ENCODE measurements around the gene PAX7. TPM values are rescaled to one million over a fixed set of nuclear protein-coding genes. Genes with fewer than 3 reads are reported as not detected.

Gene PAX7
- total RNA-seq, 1 donor from 2014 or later, result not detected

- DNase-seq, result no peak
- intact Hi-C loops (cut with DNase I), result no loop called here
- no peak for ATAC-seq (ENCODE audit: poor library complexity)
These were observed 19.2 kb downstream of the PAX7 start for GRCh38 chr1:18649693-18650370.

DNA sequence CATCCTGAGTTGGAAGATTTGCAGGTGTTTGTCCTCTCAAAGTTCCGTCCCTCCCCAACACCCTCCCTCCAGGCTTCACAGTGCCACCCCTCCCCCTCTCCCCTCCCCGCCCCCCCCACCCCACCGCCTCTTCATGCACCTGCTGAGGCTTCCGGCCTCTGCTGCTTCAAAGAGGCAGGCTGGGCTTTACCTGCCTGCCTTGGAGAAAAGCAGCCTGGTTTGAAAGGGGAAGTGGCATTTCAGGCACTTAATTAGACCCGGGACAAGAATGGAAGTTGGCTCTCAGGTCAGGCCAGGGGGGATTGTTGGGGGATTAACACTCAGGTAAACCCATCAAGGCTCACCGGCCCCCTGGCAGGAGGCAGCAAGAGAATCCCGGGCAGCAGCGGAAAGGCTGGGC is 21.1 kb downstream of the PAX7 start:
- ATAC-seq (ENCODE audit: poor library complexity), result no peak
- intact Hi-C loops (cut with DNase I), result no loop called here
- no peak for DNase-seq

GRCh38 chr1:18652791-18653190 is 22.1 kb downstream of the PAX7 start:
- no peak for ATAC-seq (ENCODE audit: poor library complexity)
- intact Hi-C loops (cut with DNase I), result no loop called here
- no peak for DNase-seq

DNA sequence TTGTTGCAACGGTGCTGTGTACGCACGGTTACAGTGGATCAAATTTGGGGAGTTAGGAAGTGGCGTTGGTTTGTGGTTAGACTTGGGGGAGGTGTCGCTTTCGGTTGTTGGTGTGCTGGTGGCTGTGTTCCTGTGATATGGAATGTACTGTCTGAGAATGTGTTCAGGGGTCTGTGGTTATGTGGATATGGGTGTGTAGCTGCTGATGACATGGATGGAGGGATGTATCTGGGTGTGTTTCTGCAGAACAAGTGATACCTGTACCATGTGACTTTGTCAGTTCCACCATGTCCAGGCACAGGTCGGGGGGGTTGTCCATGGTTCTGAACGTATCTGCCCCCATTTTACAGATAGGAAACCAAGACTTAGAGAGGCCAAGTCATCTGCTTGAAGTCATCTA is 22.7 kb downstream of the PAX7 start:
- DNase-seq, result no peak
- intact Hi-C loops (cut with DNase I), result no loop called here
- ATAC-seq (ENCODE audit: poor library complexity), result no peak

DNA sequence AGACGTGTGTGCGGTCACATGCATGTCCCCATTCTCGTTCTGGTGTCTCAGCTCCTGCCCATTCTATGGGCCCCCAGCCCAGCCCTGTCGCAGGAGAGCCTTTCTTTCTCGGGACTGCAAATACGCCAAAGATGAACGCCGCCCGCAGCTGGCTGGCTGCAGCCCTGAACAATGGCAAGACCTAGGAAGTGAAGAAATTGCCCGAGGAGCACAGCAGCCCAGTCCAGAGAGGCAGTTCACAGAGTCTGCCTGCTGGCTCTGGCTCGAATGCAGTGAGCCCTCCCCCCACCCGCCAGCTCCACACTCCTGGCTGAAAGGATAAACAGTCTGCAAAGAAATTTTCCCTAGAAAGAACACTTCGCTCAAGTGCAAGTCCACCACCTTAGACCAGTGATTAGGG is 23.3 kb downstream of the PAX7 start:
- intact Hi-C loops (cut with DNase I), result no loop called here

GRCh38 chr1:18654599-18654998 is 24.0 kb downstream of the PAX7 start:
- intact Hi-C loops (cut with DNase I), result no loop called here
- ATAC-seq (ENCODE audit: poor library complexity), result no peak

More for the DNA sequence above, 23.3 kb downstream of the PAX7 start:
- DNase-seq (no peak), ATAC-seq (ENCODE audit: poor library complexity) (no peak)

GRCh38 chr1:18657506-18658201 is 27.0 kb downstream of the PAX7 start:
- DNase-seq (no peak), ATAC-seq (ENCODE audit: poor library complexity) (no peak)
- intact Hi-C loops (cut with DNase I), result no loop called here

More at GRCh38 chr1:18654599-18654998, 24.0 kb downstream of the PAX7 start:
- DNase-seq, result no peak

- ATAC-seq (ENCODE audit: poor library complexity), result no peak
- intact Hi-C loops (cut with DNase I), result no loop called here
- DNase-seq, result no peak
These were observed 28.2 kb downstream of the PAX7 start for GRCh38 chr1:18658831-18659230.

GRCh38 chr1:18661404-18662285 is 31.0 kb downstream of the PAX7 start:
- DNase-seq (no peak), ATAC-seq (ENCODE audit: poor library complexity) (no peak)
- intact Hi-C loops (cut with DNase I), result no loop called here

GRCh38 chr1:18662286-18662639 is 31.6 kb downstream of the PAX7 start:
- intact Hi-C loops (cut with DNase I), result no loop called here
- DNase-seq, result no peak
- no peak for ATAC-seq (ENCODE audit: poor library complexity)

DNA sequence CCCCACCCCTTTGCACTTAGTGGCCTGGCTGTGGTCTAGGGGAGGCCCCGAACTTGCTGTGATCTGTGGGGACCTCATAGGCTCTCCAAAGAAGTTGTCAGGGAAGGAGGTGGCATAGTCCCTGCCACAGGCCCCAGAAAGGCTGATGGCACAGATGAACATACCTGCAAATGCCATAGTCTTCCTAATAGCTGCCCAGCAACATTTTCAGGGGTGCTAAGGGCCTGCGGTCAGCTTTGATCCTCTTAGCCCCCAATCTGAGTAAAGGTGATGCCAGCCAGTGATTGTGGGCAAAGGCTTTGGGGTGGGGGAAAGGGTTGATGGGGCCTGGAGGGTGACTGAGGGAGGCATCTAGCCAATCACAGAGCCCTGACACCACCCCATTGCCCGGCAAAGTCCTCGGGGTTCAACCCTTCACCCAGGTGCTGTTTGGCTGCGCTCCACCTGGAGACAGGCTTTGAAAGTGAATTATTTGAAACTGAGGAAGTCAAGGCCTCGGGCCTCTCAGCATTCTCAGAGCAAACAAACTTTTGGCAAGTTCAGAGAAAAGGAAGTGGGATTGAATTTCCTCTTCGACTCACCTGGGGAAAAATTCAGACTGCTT is 35.8 kb downstream of the PAX7 start:
- ATAC-seq (ENCODE audit: poor library complexity) (no peak), DNase-seq (no peak)
- intact Hi-C loops (cut with DNase I), result no loop called here

- DNase-seq, result no peak
- intact Hi-C loops (cut with DNase I), result no loop called here
- ATAC-seq (ENCODE audit: poor library complexity), result no peak
These were observed 36.7 kb downstream of the PAX7 start for GRCh38 chr1:18667333-18667732.

GRCh38 chr1:18668046-18668445 is 37.4 kb downstream of the PAX7 start:
- DNase-seq (no peak), ATAC-seq (ENCODE audit: poor library complexity) (no peak)
- intact Hi-C loops (cut with DNase I), result no loop called here

- DNase-seq, result no peak
- no peak for ATAC-seq (ENCODE audit: poor library complexity)
- intact Hi-C loops (cut with DNase I), result no loop called here
These were observed 38.2 kb downstream of the PAX7 start for GRCh38 chr1:18668750-18669404.

DNA sequence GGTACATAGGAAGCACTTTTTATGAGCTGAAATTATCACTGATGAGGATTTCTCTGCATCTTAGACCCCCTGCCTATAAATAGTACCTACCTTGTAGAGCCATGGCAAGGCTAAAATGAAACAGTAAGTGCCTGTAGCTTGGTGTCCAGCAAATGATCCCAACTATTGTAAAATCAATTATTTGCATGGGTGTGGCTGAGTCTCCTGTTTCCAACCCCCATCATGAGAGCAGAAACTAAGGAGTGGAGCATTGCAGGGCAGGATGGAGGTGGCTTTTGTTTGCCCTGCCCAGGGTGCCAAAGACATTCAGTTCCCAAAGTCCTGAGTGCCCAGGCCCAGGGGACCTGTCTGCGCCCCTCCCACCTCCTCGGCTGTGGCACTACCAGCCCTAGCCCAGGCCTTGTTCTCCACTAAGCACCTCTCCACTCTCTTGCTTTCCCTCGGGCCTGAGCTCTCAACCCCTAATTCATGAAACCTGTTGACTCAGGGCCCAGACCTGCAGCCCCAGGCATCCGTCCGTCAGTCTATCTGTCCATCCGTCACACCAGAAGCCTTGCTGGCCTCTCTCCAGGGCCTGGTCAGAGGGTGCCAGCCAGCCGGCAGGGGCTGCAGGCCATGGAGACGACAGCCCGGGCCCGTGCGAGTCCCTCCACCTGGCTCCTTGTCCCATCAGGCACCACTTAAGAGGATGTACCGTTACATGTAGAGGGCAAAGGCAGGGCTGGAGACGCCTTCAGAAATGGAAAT is 39.6 kb downstream of the PAX7 start:
- ATAC-seq (ENCODE audit: poor library complexity), result no peak
- no peak for DNase-seq
- intact Hi-C loops (cut with DNase I), result no loop called here

- intact Hi-C loops (cut with DNase I), result no loop called here
- DNase-seq (no peak), ATAC-seq (ENCODE audit: poor library complexity) (no peak)
These were observed 40.2 kb downstream of the PAX7 start for GRCh38 chr1:18670868-18671225.

DNA sequence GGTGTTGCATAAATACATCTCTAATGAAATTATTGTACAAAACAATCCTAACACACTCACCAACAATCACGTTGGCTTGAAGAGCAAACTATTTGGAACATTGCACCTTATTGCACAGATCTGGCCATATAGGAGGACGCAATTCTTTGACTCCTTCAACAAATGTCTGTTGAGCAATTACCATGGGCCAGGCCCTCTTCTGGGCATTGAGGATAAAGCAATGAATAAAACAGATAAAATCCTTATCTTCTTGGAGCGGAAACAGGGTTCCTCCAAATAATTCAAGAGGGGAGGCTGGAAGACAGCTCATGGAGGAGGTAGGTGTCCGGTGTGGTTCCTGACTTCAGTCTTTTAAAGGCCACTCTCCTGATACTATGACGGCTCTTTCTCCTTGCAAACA is 43.3 kb downstream of the PAX7 start:
- ATAC-seq (ENCODE audit: poor library complexity), result no peak

DNA sequence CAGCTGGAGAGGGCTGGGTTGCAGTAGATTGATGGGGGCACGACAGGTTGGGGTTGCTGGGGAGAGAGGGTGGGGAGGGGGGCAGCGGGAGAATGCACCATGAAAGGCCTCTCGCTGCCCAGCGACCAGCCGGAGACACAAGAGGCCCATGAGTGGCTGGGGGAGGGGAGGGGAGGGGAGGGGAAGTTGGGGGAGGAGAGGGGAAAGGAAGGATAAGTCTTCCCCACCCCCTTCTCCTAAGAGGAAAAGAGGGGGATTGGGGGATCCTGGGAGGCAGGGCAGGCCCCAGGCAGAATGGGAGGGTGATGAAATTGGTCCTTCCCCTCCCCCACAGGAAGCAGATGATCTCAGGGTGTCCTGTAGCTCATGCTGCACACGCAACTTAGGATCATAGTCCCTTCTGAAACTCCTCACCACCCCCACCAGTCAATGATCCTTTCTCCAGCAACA is 45.7 kb downstream of the PAX7 start:
- ATAC-seq (ENCODE audit: poor library complexity), result no peak
- no peak for DNase-seq
- intact Hi-C loops (cut with DNase I), result no loop called here

More for the DNA sequence above, 43.3 kb downstream of the PAX7 start:
- intact Hi-C loops (cut with DNase I), result no loop called here
- no peak for DNase-seq

Measured in Right ventricle myocardium superior (tissue), 1 donor.